ENCODE measurements around the gene SPIN3.

GRCh38 chrX:56968980-56969379 is 26.4 kb downstream of the SPIN3 start:
- TF ChIP-seq CTCF (IDR thresholded peaks at IDR 0.05) (no peak), POLR2A (IDR thresholded peaks at IDR 0.05) (no peak)
